Measurements from ENCODE around the gene LHFPL3. TPM values are rescaled to one million over a fixed set of nuclear protein-coding genes. Genes with fewer than 3 reads are reported as not detected.

The LHFPL3 gene
- total RNA-seq, 4 donors from 2014 or later, result not detected

DNA sequence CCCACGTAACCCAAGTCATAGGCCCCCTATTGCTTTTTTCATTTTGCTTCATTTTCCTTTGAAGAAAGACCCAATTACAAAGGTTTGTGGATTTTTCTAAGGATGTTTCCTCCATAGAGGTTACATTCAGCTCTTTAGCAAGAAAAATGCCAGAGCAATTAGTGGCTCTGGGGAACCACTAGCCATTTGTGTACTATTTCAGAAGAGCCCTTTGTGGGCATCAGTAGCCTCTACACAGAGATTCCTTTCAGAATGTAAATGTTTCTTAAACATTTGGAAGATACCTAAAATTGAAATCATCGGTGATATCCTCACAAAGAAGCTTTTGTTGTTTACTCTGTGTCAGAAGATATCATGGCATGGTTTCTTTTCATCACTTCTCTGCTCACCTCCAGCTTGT is 394.6 kb downstream of the LHFPL3 start:
- H3K36me3 ChIP-seq, result no peaks in the 10 kb centered on the region
- H3K4me1 ChIP-seq, result no peaks in the 10 kb centered on the region
- no peak overlapping the region for H3K4me3 ChIP-seq
- no peak for TF ChIP-seq POLR2A (IDR thresholded peaks at IDR 0.05)
- TF ChIP-seq, protein P1, sequence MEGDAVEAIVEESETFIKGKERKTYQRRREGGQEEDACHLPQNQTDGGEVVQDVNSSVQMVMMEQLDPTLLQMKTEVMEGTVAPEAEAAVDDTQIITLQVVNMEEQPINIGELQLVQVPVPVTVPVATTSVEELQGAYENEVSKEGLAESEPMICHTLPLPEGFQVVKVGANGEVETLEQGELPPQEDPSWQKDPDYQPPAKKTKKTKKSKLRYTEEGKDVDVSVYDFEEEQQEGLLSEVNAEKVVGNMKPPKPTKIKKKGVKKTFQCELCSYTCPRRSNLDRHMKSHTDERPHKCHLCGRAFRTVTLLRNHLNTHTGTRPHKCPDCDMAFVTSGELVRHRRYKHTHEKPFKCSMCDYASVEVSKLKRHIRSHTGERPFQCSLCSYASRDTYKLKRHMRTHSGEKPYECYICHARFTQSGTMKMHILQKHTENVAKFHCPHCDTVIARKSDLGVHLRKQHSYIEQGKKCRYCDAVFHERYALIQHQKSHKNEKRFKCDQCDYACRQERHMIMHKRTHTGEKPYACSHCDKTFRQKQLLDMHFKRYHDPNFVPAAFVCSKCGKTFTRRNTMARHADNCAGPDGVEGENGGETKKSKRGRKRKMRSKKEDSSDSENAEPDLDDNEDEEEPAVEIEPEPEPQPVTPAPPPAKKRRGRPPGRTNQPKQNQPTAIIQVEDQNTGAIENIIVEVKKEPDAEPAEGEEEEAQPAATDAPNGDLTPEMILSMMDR (IDR thresholded peaks at IDR 0.05), result no peak
- H3K27me3 ChIP-seq, result no peaks in the 10 kb centered on the region
- no peak for DNase-seq
- no peak overlapping the region for H3K27ac ChIP-seq
- H3K9me3 ChIP-seq, result no peaks in the 10 kb centered on the region

DNA sequence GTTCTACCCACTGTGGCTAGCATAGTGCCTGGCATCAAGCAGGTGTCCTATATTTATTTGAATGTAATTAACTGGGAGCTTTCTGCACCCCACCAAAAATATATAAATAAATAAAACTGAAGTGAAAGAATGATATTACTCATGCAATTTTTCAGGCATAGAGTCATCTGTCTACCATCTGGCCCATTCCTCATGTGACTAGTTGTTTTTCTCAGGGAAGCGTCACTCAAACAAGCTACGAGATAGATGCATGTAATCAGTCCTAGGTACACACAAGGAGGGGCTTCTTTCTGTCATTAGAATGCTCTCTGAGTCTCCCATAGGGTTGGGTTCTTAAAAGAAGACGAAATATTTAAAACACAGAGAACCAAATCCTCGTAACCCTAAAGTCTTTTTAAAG is 430.1 kb downstream of the LHFPL3 start:
- no peak overlapping the region for H3K4me3 ChIP-seq
- no peaks in the 10 kb centered on the region for H3K36me3 ChIP-seq
- TF ChIP-seq, protein P1 (IDR thresholded peaks at IDR 0.05), result no peak
- no peak for TF ChIP-seq POLR2A (IDR thresholded peaks at IDR 0.05)
- H3K9me3 ChIP-seq, result no peaks in the 10 kb centered on the region
- H3K27ac ChIP-seq, result no peak overlapping the region
- DNase-seq, result no peak
- no peaks in the 10 kb centered on the region for H3K27me3 ChIP-seq
- no peaks in the 10 kb centered on the region for H3K4me1 ChIP-seq

DNA sequence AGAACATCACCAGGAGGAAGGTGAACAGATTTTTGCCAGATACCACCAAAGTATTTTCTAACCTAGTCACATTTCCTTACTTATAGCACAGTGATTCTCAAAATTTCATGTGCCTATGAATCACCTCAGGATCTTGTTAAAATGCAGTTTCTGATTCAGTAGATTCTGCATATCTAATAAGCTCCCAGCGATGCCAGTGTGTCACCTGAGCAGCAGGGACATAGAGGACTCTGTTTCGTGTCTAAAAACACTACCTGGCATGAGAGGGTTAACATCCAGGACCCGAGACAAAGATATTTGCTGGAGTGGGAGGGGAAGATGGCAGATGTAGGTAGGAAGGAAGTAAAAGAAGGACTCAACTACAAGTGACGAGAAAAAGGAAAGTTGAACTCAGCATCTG is 433.5 kb downstream of the LHFPL3 start:
- no peak overlapping the region for H3K4me3 ChIP-seq
- no peaks in the 10 kb centered on the region for H3K27me3 ChIP-seq
- DNase-seq, result no peak
- TF ChIP-seq POLR2A (IDR thresholded peaks at IDR 0.05), result no peak
- TF ChIP-seq, protein P1 (IDR thresholded peaks at IDR 0.05), result no peak
- H3K36me3 ChIP-seq, result no peaks in the 10 kb centered on the region
- no peaks in the 10 kb centered on the region for H3K4me1 ChIP-seq
- H3K27ac ChIP-seq, result no peak overlapping the region
- H3K9me3 ChIP-seq, result no peaks in the 10 kb centered on the region

DNA sequence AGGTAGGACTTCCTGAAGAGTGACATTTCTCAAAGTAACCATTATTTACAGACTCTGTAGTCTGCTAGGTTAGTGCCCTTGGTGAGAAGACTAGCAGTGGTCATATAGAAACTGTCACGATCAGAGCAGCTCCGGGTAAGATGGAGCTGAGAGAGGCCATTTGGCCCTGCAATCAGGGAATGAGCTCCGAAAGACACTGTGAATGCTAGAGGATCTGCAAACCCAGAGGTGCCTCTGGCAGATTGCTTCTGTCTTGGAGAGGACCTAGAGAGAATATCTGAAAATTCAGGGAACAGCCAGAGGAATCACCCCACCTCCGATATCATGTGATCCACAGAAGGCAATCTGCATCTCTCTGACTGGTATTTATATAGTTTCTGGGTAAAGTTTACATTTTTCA is 438.7 kb downstream of the LHFPL3 start:
- H3K9me3 ChIP-seq, result no peaks in the 10 kb centered on the region
- no peaks in the 10 kb centered on the region for H3K36me3 ChIP-seq
- no peaks in the 10 kb centered on the region for H3K4me1 ChIP-seq
- no peak overlapping the region for H3K4me3 ChIP-seq
- no peak overlapping the region for H3K27ac ChIP-seq
- no peaks in the 10 kb centered on the region for H3K27me3 ChIP-seq
- no peak for TF ChIP-seq POLR2A (IDR thresholded peaks at IDR 0.05)
- TF ChIP-seq, protein P1 (IDR thresholded peaks at IDR 0.05), result no peak
- DNase-seq, result no peak

DNA sequence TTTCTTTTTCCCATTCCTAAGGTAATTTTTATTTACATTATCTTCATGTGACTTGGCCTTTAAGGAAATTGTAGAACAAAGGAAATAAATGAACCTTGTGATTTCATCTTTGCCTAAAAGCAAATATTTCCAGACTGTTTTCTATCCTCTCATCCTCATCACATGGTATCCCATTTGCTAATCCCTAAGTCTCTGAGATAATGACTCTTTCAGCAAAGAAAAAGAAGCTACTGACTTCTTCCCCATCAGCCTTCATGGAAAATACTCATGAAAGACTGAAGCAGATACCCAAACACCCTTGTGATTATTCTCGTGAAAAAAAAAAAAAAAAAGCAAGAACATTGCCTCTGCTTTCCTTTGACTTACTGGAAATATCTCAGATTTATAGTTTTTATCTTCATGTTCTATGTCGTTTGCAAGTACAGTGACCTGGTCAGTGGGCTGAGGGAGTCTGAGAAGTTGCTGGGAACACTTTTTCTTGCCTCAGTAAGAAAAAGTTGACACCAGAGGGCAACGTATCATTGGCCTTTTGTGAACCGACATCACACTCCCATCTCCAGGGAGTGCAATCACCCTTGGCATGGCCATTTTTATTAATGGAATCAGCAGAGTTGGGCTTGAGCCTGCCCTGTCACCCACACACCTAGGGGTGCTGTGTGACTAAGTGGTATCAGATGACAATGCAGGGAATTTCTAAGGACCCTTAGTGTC is 439.6 kb downstream of the LHFPL3 start:
- TF ChIP-seq, protein P1 (IDR thresholded peaks at IDR 0.05), result no peak
- no peak for TF ChIP-seq POLR2A (IDR thresholded peaks at IDR 0.05)
- no peaks in the 10 kb centered on the region for H3K27me3 ChIP-seq
- no peak overlapping the region for H3K27ac ChIP-seq
- H3K4me3 ChIP-seq, result no peak overlapping the region
- H3K9me3 ChIP-seq, result no peaks in the 10 kb centered on the region
- no peaks in the 10 kb centered on the region for H3K4me1 ChIP-seq
- H3K36me3 ChIP-seq, result no peaks in the 10 kb centered on the region
- no peak for DNase-seq

Measured in Peyer's patch (tissue), 4 donors.